Prostate gland (tissue), 2 donors: ENCODE measurements around the gene PNLDC1.

ENCODE experiments used
- CTCF ChIP-seq, 4 experiments: fragments of 200-600 bp in 2 of 4; fragments of 450-650 bp in 2 of 4; sonication (generic) in 2 of 4; IDR thresholded peaks; 1 replicate in 3 of 4; 2 replicates in 1 of 4; pipeline ENCODE4 v1.5.1; 2016 to 2019; ENCODE audit warnings: antibody characterized with exemption in 4 of 4, mild to moderate bottlenecking in 2 of 4, moderate library complexity in 2 of 4
- POLR2AphosphoS5 ChIP-seq: sonication (generic); formaldehyde crosslinking; IDR thresholded peaks from one replicate; pipeline ENCODE4 v1.6.1; 2017; ENCODE audit warnings: antibody characterized with exemption

DNA sequence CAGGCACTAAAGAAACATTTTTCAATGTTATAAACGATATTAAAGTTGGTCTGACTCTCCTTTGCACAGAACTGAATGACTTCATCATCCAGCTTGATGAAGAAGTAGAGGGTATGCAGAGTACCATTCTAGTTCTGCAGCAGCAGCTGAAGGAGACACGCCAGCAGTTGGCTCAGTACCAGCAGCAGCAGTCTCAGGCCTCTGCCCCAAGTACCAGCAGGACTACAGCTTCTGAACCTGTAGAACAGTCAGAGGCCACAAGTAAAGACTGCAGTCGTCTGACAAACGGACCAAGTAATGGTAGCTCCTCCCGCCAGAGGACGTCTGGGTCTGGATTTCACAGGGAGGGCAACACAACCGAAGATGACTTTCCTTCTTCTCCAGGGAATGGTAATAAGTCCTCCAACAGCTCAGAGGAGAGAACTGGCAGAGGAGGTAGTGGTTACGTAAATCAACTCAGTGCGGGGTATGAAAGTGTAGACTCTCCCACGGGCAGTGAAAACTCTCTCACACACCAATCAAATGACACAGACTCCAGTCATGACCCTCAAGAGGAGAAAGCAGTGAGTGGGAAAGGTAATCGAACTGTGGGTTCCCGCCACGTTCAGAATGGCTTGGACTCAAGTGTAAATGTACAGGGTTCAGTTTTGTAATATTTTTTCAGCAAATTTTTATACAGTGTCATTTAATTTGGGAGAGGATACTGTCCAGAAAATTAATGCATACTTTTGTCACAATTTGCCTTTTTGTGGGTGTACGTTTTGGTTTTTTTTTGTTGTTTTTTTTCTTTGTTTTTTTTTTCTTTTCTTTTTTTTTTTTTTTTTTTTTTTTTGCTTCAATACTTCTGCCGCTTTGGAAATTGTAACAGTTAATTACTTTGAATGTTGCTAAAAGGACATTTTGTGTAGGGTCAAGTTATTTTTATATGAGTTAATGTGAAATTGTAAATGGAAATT, 44.8 kb upstream of the PNLDC1 start:
- TF ChIP-seq POLR2AphosphoS5 (no peak), CTCF (IDR thresholded peaks at IDR 0.05) (no peak)
